Calu3 (cell line): Measurements from ENCODE around the gene NTNG2. TPM values are rescaled to one million over a fixed set of nuclear protein-coding genes. Genes with fewer than 3 reads are reported as not detected.

Experiments
- BruUV-seq: library from RNA; stranded (reverse); fragments of 400-500 nt; replicated peaks from 2 replicates; lab custom pipeline; 2021; lab: Mats Ljungman, UMichigan
- CTCF ChIA-PET: fragments of 300-600 bp; sonication (Branson Sonifier 250); formaldehyde crosslinking; loops from one replicate; lab custom pipeline; 2022; ENCODE audit warnings: antibody characterized with exemption; lab: Charles Lee
- DNase-seq: peaks from one replicate; pipeline ENCODE4 v3.0.0; 2022
- H3K27ac Mint-ChIP-seq: one replicate; pipeline ENCODE4 v1.8.0; 2022; ENCODE audit warnings: mixed read lengths; ENCODE audit not compliant: unreplicated experiment
- H3K27me3 Mint-ChIP-seq: one replicate; pipeline ENCODE4 v1.8.0; 2022; ENCODE audit warnings: mixed read lengths; ENCODE audit not compliant: unreplicated experiment
- H3K36me3 Mint-ChIP-seq: one replicate; pipeline ENCODE4 v1.8.0; 2022; ENCODE audit warnings: mild to moderate bottlenecking, moderate library complexity, mixed read lengths; ENCODE audit not compliant: insufficient read depth, unreplicated experiment
- H3K4me1 Mint-ChIP-seq: one replicate; pipeline ENCODE4 v1.8.0; 2022; ENCODE audit warnings: mild to moderate bottlenecking, low read depth, mixed read lengths; ENCODE audit not compliant: unreplicated experiment
- H3K4me3 Mint-ChIP-seq: one replicate; pipeline ENCODE4 v1.8.0; 2022; ENCODE audit warnings: mild to moderate bottlenecking, low read depth, moderate library complexity, mixed read lengths; ENCODE audit not compliant: unreplicated experiment
- H3K9me3 Mint-ChIP-seq: one replicate; pipeline ENCODE4 v1.8.0; 2022; ENCODE audit warnings: low read depth, mixed read lengths; ENCODE audit not compliant: unreplicated experiment
- intact Hi-C: fragments of 100-400 bp; cut with micrococcal nuclease; formaldehyde crosslinking; loops from one replicate; pipeline ENCODE4 v1.10.0; 2022; ENCODE audit not compliant: unreplicated experiment
- total RNA-seq: library from RNA; stranded (reverse); gene quantifications from 2 replicates; pipeline ENCODE4 v1.2.3, GENCODE V29; 2022
- TF ChIP-seq, protein P1 (sequence below): fragments of 200-600 bp; IDR thresholded peaks from one replicate; pipeline ENCODE4 v1.8.0; 2022; ENCODE audit warnings: antibody characterized with exemption; ENCODE audit not compliant: unreplicated experiment

The NTNG2 gene
- total RNA-seq, 1 experiment from 2014 or later = not detected

DNA sequence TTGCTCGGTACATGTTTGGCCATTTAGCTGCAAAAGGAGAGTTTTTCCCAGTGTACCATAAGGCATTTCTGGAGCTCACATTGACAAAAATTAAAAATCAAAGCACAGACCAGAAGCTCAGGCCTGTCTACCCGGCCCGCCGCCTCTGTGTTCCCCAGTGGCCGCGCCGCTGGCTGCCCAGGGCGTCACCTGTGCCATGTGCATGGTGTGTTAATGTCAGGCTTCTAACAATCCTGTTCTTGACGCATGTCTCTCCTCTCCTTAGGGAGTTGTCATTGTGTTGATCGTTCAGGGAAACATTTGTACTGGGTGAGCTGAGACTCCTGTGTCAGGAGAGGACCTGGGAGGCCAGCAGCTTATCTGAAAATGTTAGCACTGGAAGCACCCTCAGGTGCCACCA, 9.6 kb upstream of the NTNG2 start:
- intact Hi-C loops = no loop called here
- Mint-ChIP-seq H3K9me3 (no peaks in the 10 kb centered on the region), H3K36me3 (peaks cover 5% of the 10 kb centered on the region), H3K27ac (no peak overlapping the region), H3K27me3 (peaks cover 87% of the 10 kb centered on the region), H3K4me1 (no peaks in the 10 kb centered on the region), H3K4me3 (no peak overlapping the region)
- CTCF ChIA-PET = no interaction called here
- TF ChIP-seq, protein P1, sequence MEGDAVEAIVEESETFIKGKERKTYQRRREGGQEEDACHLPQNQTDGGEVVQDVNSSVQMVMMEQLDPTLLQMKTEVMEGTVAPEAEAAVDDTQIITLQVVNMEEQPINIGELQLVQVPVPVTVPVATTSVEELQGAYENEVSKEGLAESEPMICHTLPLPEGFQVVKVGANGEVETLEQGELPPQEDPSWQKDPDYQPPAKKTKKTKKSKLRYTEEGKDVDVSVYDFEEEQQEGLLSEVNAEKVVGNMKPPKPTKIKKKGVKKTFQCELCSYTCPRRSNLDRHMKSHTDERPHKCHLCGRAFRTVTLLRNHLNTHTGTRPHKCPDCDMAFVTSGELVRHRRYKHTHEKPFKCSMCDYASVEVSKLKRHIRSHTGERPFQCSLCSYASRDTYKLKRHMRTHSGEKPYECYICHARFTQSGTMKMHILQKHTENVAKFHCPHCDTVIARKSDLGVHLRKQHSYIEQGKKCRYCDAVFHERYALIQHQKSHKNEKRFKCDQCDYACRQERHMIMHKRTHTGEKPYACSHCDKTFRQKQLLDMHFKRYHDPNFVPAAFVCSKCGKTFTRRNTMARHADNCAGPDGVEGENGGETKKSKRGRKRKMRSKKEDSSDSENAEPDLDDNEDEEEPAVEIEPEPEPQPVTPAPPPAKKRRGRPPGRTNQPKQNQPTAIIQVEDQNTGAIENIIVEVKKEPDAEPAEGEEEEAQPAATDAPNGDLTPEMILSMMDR = no peak
- DNase-seq = no peak
- no TSS peak for BruUV-seq

DNA sequence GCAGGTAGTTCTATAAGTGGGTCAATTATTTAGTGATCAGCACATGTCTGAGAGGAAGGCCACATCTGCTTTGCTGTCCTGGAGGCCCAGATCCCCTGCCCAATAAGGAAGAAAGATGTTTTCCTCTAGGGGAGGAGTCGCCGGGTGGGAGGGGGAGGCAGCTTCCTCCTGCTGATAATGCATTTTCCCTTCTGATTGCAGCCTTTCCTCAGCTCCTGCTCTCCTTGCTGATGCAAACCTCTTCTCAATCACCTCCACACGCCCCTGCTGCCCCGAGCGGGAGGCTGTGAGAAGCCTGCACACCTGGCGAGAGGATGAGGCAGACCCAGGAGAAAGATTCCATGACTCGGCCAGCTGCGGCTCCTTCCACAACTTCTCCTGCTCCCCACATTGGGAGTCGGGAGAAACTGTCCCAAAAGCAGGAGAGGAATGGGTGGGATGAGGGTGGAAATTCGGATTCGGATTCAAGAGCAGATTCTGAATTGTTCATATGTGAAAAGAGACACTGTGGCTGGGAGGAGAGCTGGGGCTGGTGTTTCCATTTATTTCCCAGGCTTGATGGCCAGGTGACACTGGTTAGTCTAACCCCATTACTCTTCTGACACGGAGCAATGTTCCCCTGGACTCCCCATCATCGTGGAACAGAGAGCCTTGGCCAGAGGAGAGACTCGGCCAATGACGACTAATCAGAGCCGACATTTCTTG, 6.8 kb upstream of the NTNG2 start:
- Mint-ChIP-seq H3K36me3 (no peaks in the 10 kb centered on the region), H3K27ac (no peak overlapping the region), H3K9me3 (no peaks in the 10 kb centered on the region), H3K4me3 (no peak overlapping the region), H3K27me3 (peaks cover 90% of the 10 kb centered on the region), H3K4me1 (no peaks in the 10 kb centered on the region)
- DNase-seq = no peak
- TF ChIP-seq, protein P1 = no peak
- CTCF ChIA-PET = no interaction called here
- BruUV-seq = no TSS peak
- intact Hi-C loops = no loop called here

DNA sequence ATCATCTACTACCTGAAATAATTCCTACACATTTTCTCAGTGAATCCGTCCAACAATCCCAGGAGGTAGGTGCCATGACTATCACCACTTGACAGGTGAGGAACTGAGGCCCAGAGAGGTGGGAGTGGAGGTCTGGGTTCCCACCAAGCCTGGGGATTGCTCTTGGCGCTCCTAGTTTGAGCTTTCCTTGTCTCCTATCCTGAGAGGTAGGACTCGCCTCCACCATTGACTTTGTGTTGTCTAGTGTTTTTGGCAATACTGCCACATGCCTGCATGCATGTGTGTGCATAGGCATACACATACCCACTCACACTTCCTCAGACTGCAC, 6.3 kb upstream of the NTNG2 start:
- intact Hi-C loops = no loop called here
- CTCF ChIA-PET = no interaction called here
- BruUV-seq = no TSS peak

DNA sequence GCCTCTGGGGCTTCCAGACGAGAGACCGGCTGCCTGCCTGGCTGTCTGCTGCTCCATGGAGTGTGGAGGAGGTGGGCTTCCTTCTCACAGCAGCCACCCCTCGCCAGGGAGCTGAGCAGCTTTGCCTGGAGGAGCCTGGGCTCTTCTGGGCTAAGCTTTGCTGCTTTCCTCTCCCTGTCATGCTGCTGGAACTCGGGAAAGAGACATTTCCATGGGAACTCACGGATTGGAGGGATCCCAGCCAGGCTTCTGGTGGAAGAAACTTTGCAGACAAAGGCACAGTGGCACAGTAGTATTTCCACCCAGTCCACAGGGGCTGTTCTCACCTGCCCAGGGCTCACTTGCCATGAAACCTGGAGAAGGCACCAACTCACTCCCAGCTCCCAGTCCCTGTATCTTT, 5.6 kb upstream of the NTNG2 start:
- Mint-ChIP-seq H3K4me3 (no peak overlapping the region), H3K4me1 (no peaks in the 10 kb centered on the region), H3K27me3 (peaks cover 94% of the 10 kb centered on the region), H3K36me3 (no peaks in the 10 kb centered on the region), H3K27ac (no peak overlapping the region), H3K9me3 (no peaks in the 10 kb centered on the region)
- CTCF ChIA-PET = interaction anchor here (0.6 kb wide), 1 partner anchor 38 kb away, joined by 7 read pairs; no protein-coding TSS in a partner anchor
- TF ChIP-seq, protein P1 = no peak
- no TSS peak for BruUV-seq
- intact Hi-C loops = no loop called here
- DNase-seq = no peak

More for the DNA sequence above, 6.3 kb upstream of the NTNG2 start:
- Mint-ChIP-seq H3K4me1 (no peaks in the 10 kb centered on the region), H3K36me3 (no peaks in the 10 kb centered on the region), H3K4me3 (no peak overlapping the region), H3K9me3 (no peaks in the 10 kb centered on the region), H3K27me3 (peaks cover 93% of the 10 kb centered on the region), H3K27ac (no peak overlapping the region)
- no peak for DNase-seq
- TF ChIP-seq, protein P1 = no peak
